ENCODE measurements around the gene CDH19.

DNA sequence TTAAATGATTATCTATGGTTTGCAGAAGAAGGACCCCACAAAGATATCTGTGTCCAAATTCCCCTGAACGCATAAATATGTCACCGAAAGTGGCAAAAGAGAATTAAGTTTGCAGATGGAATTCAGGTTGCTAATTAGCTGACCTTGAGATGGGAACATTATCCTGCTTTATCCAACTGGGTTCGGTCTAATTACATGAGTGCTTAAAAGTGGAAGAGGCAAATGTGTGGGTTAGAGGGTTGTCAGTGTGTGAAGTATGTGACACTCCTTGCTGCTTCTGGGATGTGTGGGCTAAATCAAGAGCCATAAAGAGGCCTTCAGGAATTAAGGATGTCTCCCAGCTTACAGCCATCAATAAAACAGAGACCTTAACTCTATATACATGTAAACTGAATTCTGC lies 53.5 kb downstream of the CDH19 start:
- no peak for TF ChIP-seq NFIC (IDR thresholded peaks at IDR 0.05)
- TF ChIP-seq EP300 (IDR thresholded peaks at IDR 0.05; ENCODE audit: borderline replicate concordance) = no peak
- no peak for TF ChIP-seq RAD21 (IDR thresholded peaks at IDR 0.05; ENCODE audit: low read depth)
- TF ChIP-seq TAF1 (IDR thresholded peaks at IDR 0.05; ENCODE audit: low read depth) = no peak
- no peak for TF ChIP-seq ZBTB7A (IDR thresholded peaks at IDR 0.05; ENCODE audit: low read depth)
- no peak for TF ChIP-seq CEBPB (IDR thresholded peaks at IDR 0.05)
- TF ChIP-seq, protein P1, sequence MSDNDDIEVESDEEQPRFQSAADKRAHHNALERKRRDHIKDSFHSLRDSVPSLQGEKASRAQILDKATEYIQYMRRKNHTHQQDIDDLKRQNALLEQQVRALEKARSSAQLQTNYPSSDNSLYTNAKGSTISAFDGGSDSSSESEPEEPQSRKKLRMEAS (IDR thresholded peaks at IDR 0.05) = no peak
- no peak for TF ChIP-seq YY1 (IDR thresholded peaks at IDR 0.05; ENCODE audit: low read depth)
- TF ChIP-seq EGR1 (IDR thresholded peaks at IDR 0.05) = no peak
- TF ChIP-seq, protein P2, sequence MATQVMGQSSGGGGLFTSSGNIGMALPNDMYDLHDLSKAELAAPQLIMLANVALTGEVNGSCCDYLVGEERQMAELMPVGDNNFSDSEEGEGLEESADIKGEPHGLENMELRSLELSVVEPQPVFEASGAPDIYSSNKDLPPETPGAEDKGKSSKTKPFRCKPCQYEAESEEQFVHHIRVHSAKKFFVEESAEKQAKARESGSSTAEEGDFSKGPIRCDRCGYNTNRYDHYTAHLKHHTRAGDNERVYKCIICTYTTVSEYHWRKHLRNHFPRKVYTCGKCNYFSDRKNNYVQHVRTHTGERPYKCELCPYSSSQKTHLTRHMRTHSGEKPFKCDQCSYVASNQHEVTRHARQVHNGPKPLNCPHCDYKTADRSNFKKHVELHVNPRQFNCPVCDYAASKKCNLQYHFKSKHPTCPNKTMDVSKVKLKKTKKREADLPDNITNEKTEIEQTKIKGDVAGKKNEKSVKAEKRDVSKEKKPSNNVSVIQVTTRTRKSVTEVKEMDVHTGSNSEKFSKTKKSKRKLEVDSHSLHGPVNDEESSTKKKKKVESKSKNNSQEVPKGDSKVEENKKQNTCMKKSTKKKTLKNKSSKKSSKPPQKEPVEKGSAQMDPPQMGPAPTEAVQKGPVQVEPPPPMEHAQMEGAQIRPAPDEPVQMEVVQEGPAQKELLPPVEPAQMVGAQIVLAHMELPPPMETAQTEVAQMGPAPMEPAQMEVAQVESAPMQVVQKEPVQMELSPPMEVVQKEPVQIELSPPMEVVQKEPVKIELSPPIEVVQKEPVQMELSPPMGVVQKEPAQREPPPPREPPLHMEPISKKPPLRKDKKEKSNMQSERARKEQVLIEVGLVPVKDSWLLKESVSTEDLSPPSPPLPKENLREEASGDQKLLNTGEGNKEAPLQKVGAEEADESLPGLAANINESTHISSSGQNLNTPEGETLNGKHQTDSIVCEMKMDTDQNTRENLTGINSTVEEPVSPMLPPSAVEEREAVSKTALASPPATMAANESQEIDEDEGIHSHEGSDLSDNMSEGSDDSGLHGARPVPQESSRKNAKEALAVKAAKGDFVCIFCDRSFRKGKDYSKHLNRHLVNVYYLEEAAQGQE (IDR thresholded peaks at IDR 0.05; ENCODE audit: low read depth) = no peak
- no peak for TF ChIP-seq TEAD4 (IDR thresholded peaks at IDR 0.05)
